ENCODE data around the gene TUBGCP2. TPM values are rescaled to one million over a fixed set of nuclear protein-coding genes. Genes with fewer than 3 reads are reported as not detected.

Gene TUBGCP2
- polyA plus RNA-seq, 3 donors, result 25.9 to 78.6 (median 39.3) TPM

GRCh38 chr10:133229265-133230043, 79.2 kb downstream of the TUBGCP2 start:
- peaks cover 22 to 75% of the 10 kb centered on the region in 2 donors for H3K27me3 ChIP-seq (ENCODE audit: control insufficient read depth in 2 of 2, insufficient read depth in 2 of 2, low read length in 2 of 2)

More at GRCh38 chr10:133229265-133230043, 79.2 kb downstream of the TUBGCP2 start:
- peaks cover 3 to 30% of the 10 kb centered on the region in 2 donors for H3K4me1 ChIP-seq (ENCODE audit: control insufficient read depth in 1 of 2, insufficient read depth in 2 of 2, low read length in 2 of 2)
- H3K4me2 ChIP-seq (replicated peaks; ENCODE audit: extremely low read depth, low read length, poor library complexity, severe bottlenecking), result peak overlapping the region; percentile 4
- TF ChIP-seq CTCF (IDR thresholded peaks at IDR 0.05), result no peak
- no peak overlapping the region for H3K4me3 ChIP-seq (replicated peaks in 1 of 3; ENCODE audit: low read depth in 2 of 3, low read length in 3 of 3)
- intact Hi-C loops (cut with micrococcal nuclease), result loop anchor here in 1 of 2 donors (10.0 kb wide), 1 partner anchor 85 kb away; no protein-coding TSS in a partner anchor
- Mint-ChIP-seq H3K9me3 (peaks cover 2 to 22% (median 16%) of the 10 kb centered on the region in 7 donors), H3K4me3 (peak overlapping the region in 1 of 2 donors; percentile 90), H3K36me3 (peaks cover 9 to 13% of the 10 kb centered on the region in 2 donors), H3K4me1 (peaks cover 19% of the 10 kb centered on the region), H3K27me3 (ENCODE audit: low read depth in 3 of 3) (peaks cover 70 to 80% (median 78%) of the 10 kb centered on the region in 3 donors), H3K27ac (peak overlapping the region in 1 of 7 donors; percentile 15)
- peaks cover 3 to 7% of the 10 kb centered on the region in 2 donors for H3K9me3 ChIP-seq (replicated peaks in 1 of 2; ENCODE audit: control insufficient read depth in 1 of 2, insufficient read depth in 1 of 2, low read length in 2 of 2)
- no peak for DNase-seq
- H2AFZ ChIP-seq (ENCODE audit: insufficient read depth, low read depth, low read length, poor library complexity, severe bottlenecking), result no peak overlapping the region
- no peak overlapping the region for H3K27ac ChIP-seq (ENCODE audit: low read depth in 1 of 2, low read length in 2 of 2)
- no peaks in the 10 kb centered on the region for H3K36me3 ChIP-seq (replicated peaks in 1 of 2; ENCODE audit: control insufficient read depth in 1 of 2, insufficient read depth in 2 of 2, low read length in 2 of 2)
- no peaks in the 10 kb centered on the region for H4K20me1 ChIP-seq (ENCODE audit: insufficient read depth, low read length)
- WGBS (ENCODE audit: insufficient coverage), result 11% methylated on average over 50 of the region's 58 CpGs
- H3K9ac ChIP-seq (ENCODE audit: insufficient read depth, low read length, poor library complexity, severe bottlenecking), result no peak overlapping the region
- H3K79me2 ChIP-seq (ENCODE audit: insufficient read depth, low read length), result no peaks in the 10 kb centered on the region

Small RNA genes within 50 kb of the gene (small RNA-seq; reads per million reads assigned to genes)
- gene BANF1P2 (ENCODE audit: insufficient read length, low read depth), result not detected

Other genes with a start within 250 kb of the TUBGCP2 start
- not detected for gene ADGRA1, start 220.9 kb downstream of the TUBGCP2 start, polyA plus RNA-seq
- gene KNDC1, start 148.7 kb downstream of the TUBGCP2 start, polyA plus RNA-seq, result under 1 TPM in 2 of 3 donors, not detected in 1; 0.22 to 0.80 TPM
- gene UTF1, start 78.7 kb downstream of the TUBGCP2 start, polyA plus RNA-seq, result under 1 TPM; 0.14 to 0.48 (median 0.24) TPM
- gene VENTX, start 71.0 kb downstream of the TUBGCP2 start, polyA plus RNA-seq, result 10 to 100 TPM in 1 of 3 donors, 1 to 10 TPM in 2; 1.4 to 56.0 (median 1.6) TPM
- gene ADAM8, start 32.0 kb downstream of the TUBGCP2 start, polyA plus RNA-seq, result 100 to 1,000 TPM in 1 of 3 donors, 10 to 100 TPM in 2; 32.7 to 228 (median 72.8) TPM
- 100 to 1,000 TPM in 1 of 3 donors, 10 to 100 TPM in 2; 30.3 to 118 (median 84.7) TPM for gene ZNF511, start within 50 bp of the TUBGCP2 start, polyA plus RNA-seq
- not detected for gene CALY, start 28.0 kb upstream of the TUBGCP2 start, polyA plus RNA-seq
- gene PRAP1, start 38.5 kb upstream of the TUBGCP2 start, polyA plus RNA-seq, result not detected
- gene FUOM, start 49.1 kb upstream of the TUBGCP2 start, polyA plus RNA-seq, result 10 to 100 TPM; 29.8 to 56.8 (median 39.0) TPM
- 100 to 1,000 TPM in 1 of 3 donors, 10 to 100 TPM in 2; 34.6 to 102 (median 85.1) TPM for gene ECHS1, start 64.5 kb upstream of the TUBGCP2 start, polyA plus RNA-seq
- gene PAOX, start 70.4 kb upstream of the TUBGCP2 start, polyA plus RNA-seq, result 1 to 10 TPM; 3.9 to 9.5 (median 9.3) TPM
- gene MTG1, start 85.3 kb upstream of the TUBGCP2 start, polyA plus RNA-seq, result 10 to 100 TPM; 13.0 to 45.8 (median 17.1) TPM
- not detected for gene SPRN, start 115.8 kb upstream of the TUBGCP2 start, polyA plus RNA-seq
- gene SCART1, start 145.1 kb upstream of the TUBGCP2 start, polyA plus RNA-seq, result 1 to 10 TPM in 1 of 3 donors, not detected in 2; 1.1 TPM
- gene CYP2E1, start 218.5 kb upstream of the TUBGCP2 start, polyA plus RNA-seq, result not detected

All from CD14-positive monocyte (primary cell).